Calu3 (cell line): ENCODE data around the gene RERE. TPM values are rescaled to one million over a fixed set of nuclear protein-coding genes. Genes with fewer than 3 reads are reported as not detected.

ENCODE experiments used
- BruUV-seq: library from RNA; stranded (reverse); fragments of 400-500 nt; replicated peaks from 2 replicates; lab custom pipeline; 2021; lab: Mats Ljungman, UMichigan
- CTCF ChIA-PET: fragments of 300-600 bp; sonication (Branson Sonifier 250); formaldehyde crosslinking; loops from one replicate; lab custom pipeline; 2022; ENCODE audit warnings: antibody characterized with exemption; lab: Charles Lee
- DNase-seq: peaks from one replicate; pipeline ENCODE4 v3.0.0; 2022
- H3K27ac Mint-ChIP-seq: one replicate; pipeline ENCODE4 v1.8.0; 2022; ENCODE audit warnings: mixed read lengths; ENCODE audit not compliant: unreplicated experiment
- H3K27me3 Mint-ChIP-seq: one replicate; pipeline ENCODE4 v1.8.0; 2022; ENCODE audit warnings: mixed read lengths; ENCODE audit not compliant: unreplicated experiment
- H3K36me3 Mint-ChIP-seq: one replicate; pipeline ENCODE4 v1.8.0; 2022; ENCODE audit warnings: mild to moderate bottlenecking, moderate library complexity, mixed read lengths; ENCODE audit not compliant: insufficient read depth, unreplicated experiment
- H3K4me1 Mint-ChIP-seq: one replicate; pipeline ENCODE4 v1.8.0; 2022; ENCODE audit warnings: mild to moderate bottlenecking, low read depth, mixed read lengths; ENCODE audit not compliant: unreplicated experiment
- H3K4me3 Mint-ChIP-seq: one replicate; pipeline ENCODE4 v1.8.0; 2022; ENCODE audit warnings: mild to moderate bottlenecking, low read depth, moderate library complexity, mixed read lengths; ENCODE audit not compliant: unreplicated experiment
- H3K9me3 Mint-ChIP-seq: one replicate; pipeline ENCODE4 v1.8.0; 2022; ENCODE audit warnings: low read depth, mixed read lengths; ENCODE audit not compliant: unreplicated experiment
- CTCF ChIP-seq: fragments of 200-600 bp; IDR thresholded peaks from one replicate; pipeline ENCODE4 v1.8.0; 2022; ENCODE audit warnings: antibody characterized with exemption; ENCODE audit not compliant: unreplicated experiment
- intact Hi-C: fragments of 100-400 bp; cut with micrococcal nuclease; formaldehyde crosslinking; loops from one replicate; pipeline ENCODE4 v1.10.0; 2022; ENCODE audit not compliant: unreplicated experiment
- total RNA-seq: library from RNA; stranded (reverse); gene quantifications from 2 replicates; pipeline ENCODE4 v1.2.3, GENCODE V29; 2022

RERE gene
- total RNA-seq, 1 experiment from 2014 or later = 45.9 TPM

- DNase-seq = no peak
- BruUV-seq = no TSS peak
- Mint-ChIP-seq H3K27ac (no peak overlapping the region), H3K27me3 (no peaks in the 10 kb centered on the region), H3K4me3 (no peak overlapping the region), H3K9me3 (no peaks in the 10 kb centered on the region), H3K36me3 (no peaks in the 10 kb centered on the region), H3K4me1 (peaks cover 5% of the 10 kb centered on the region)
- no peak for TF ChIP-seq CTCF
- CTCF ChIA-PET = no interaction called here
- intact Hi-C loops = no loop called here
Measured at GRCh38 chr1:8476006-8476405, 341.4 kb downstream of the RERE start.

DNA sequence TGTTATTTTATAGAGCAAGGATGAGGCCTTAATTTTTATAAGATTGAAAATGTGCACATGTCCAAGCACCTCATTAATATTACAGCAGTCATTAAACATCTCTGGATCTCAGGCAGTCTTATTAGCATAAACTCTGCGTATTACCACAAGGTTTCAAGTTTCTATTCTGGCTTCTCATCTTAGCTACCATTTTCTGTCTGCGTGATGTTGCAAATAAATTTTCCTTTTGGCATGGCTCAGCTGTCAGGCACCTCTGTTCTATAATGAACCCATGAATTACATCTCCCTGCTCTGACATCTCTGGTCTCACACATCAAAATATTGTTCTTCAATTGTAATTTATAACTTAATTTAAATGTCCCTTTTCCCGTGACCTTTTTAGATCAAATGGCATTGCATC is 343.1 kb downstream of the RERE start:
- H3K27ac Mint-ChIP-seq = no peak overlapping the region
- H3K36me3 Mint-ChIP-seq = no peaks in the 10 kb centered on the region
- intact Hi-C loops = no loop called here
- peaks cover 5% of the 10 kb centered on the region for H3K4me1 Mint-ChIP-seq
- CTCF ChIA-PET = no interaction called here
- DNase-seq = no peak
- H3K27me3 Mint-ChIP-seq = no peaks in the 10 kb centered on the region
- BruUV-seq = no TSS peak
- H3K4me3 Mint-ChIP-seq = no peak overlapping the region
- no peaks in the 10 kb centered on the region for H3K9me3 Mint-ChIP-seq
- TF ChIP-seq CTCF = no peak

DNA sequence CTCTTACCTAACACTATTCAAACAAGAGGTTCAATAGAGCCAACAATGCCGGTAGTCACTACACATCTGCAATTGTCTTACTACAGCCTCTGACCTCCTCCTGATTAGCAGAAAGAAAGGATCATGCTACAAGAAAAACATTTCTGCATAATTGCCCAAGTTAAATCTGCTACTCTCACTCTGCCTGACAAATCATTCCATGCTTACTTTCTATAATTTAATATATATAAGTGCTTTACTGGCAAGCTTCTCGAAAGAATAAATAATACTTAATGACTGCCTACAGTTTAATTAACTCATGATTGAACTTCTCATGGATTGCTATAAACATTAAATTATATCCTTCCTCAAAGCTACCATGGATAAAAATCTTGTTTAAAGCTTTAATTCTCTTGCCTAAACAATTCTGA is 343.5 kb downstream of the RERE start:
- intact Hi-C loops = no loop called here
- no TSS peak for BruUV-seq
- Mint-ChIP-seq H3K4me3 (no peak overlapping the region), H3K36me3 (no peaks in the 10 kb centered on the region), H3K4me1 (peaks cover 5% of the 10 kb centered on the region), H3K27ac (no peak overlapping the region), H3K27me3 (no peaks in the 10 kb centered on the region), H3K9me3 (no peaks in the 10 kb centered on the region)
- TF ChIP-seq CTCF = no peak
- CTCF ChIA-PET = no interaction called here
- no peak for DNase-seq

DNA sequence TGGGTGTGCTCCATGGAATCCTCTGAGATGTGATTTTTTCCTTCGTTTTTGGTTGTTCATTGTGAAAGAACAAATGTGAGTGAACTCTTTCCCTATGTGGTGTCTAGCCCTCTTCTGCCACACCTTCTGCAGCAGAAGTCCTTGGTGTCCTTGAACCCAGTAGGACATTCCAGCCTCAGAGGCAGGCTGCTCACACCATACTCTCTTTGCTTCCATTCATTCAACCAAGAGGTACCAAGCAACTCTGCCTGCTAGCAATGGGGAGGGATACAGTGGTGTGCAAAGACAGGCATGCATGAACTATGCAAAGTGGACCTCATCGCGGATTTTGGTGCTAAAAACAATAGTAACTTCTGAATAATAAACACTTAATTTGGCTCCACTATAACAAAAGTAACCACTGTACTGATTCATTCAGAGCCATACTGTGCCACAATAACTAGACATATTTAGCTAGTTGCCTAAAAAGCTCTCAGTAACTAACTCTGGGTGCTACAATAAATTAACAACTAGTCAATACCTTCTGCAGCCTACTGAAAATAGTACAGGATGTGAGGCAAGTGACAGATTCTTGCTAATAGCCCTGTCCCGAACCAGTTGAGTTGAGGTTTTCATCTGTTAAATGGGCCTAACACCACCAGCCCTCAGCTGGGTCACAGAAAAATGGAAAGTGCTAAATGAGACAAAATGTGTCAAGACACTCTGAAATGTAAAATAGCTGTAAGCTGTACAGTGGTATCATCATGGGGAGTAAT is 344.1 kb downstream of the RERE start:
- Mint-ChIP-seq H3K9me3 (no peaks in the 10 kb centered on the region), H3K36me3 (peaks cover 4% of the 10 kb centered on the region), H3K4me3 (no peak overlapping the region), H3K27me3 (no peaks in the 10 kb centered on the region), H3K4me1 (peaks cover 5% of the 10 kb centered on the region), H3K27ac (no peak overlapping the region)
- BruUV-seq = no TSS peak
- TF ChIP-seq CTCF = no peak
- intact Hi-C loops = no loop called here
- CTCF ChIA-PET = no interaction called here
- no peak for DNase-seq
